ENCODE results near the gene TCERG1L. TPM values are rescaled to one million over a fixed set of nuclear protein-coding genes. Genes with fewer than 3 reads are reported as not detected.

The TCERG1L gene
- total RNA-seq, 2 experiments from 2014 or later, result 0.06 TPM; not detected in 1

GRCh38 chr10:131207584-131208532 lies 103.7 kb downstream of the TCERG1L start:
- H3K9me3 Mint-ChIP-seq, result no peaks in the 10 kb centered on the region
- H3K4me3 Mint-ChIP-seq, result no peak overlapping the region
- intact Hi-C loops (cut with DNase I, micrococcal nuclease), result no loop called here
- H3K9me3 ChIP-seq (ENCODE audit: control insufficient read depth in 1 of 2, insufficient read depth in 1 of 2, low read length in 2 of 2), result peaks cover 0 to 36% of the 10 kb centered on the region in 2 experiments
- no peaks in the 10 kb centered on the region for H3K4me1 Mint-ChIP-seq (ENCODE audit: low read depth)
- no peak for TF ChIP-seq CTCF (IDR thresholded peaks at IDR 0.05)
- ATAC-seq (ENCODE audit: poor library complexity) (no peak), DNase-seq (no peak)
- H3K27ac Mint-ChIP-seq, result no peak overlapping the region
- H3K4me3 ChIP-seq (ENCODE audit: low read length), result no peak overlapping the region
- CTCF ChIA-PET, result no interaction called here
- H3K36me3 ChIP-seq (ENCODE audit: insufficient read depth, low read length), result no peaks in the 10 kb centered on the region
- H3K27me3 Mint-ChIP-seq, result no peaks in the 10 kb centered on the region
- no peaks in the 10 kb centered on the region for H3K27me3 ChIP-seq (ENCODE audit: control insufficient read depth in 1 of 2, insufficient read depth in 2 of 2, low read length in 2 of 2)
- H3K4me1 ChIP-seq (ENCODE audit: insufficient read depth, low read length), result no peaks in the 10 kb centered on the region
- POLR2A ChIA-PET, result no interaction called here
- no peak overlapping the region for H3K27ac ChIP-seq (ENCODE audit: low read depth in 1 of 2, low read length in 2 of 2)
- H3K36me3 Mint-ChIP-seq (ENCODE audit: low read depth), result no peaks in the 10 kb centered on the region

- ChIA-PET POLR2A (no interaction called here), CTCF (no interaction called here)
- H3K9me3 ChIP-seq (ENCODE audit: control insufficient read depth in 1 of 2, insufficient read depth in 1 of 2, low read length in 2 of 2), result peaks cover 0 to 37% of the 10 kb centered on the region in 2 experiments
- no peak overlapping the region for H3K27ac ChIP-seq (ENCODE audit: low read depth in 1 of 2, low read length in 2 of 2)
- no peaks in the 10 kb centered on the region for H3K4me1 ChIP-seq (ENCODE audit: insufficient read depth, low read length)
- no peaks in the 10 kb centered on the region for H3K27me3 ChIP-seq (ENCODE audit: control insufficient read depth in 1 of 2, insufficient read depth in 2 of 2, low read length in 2 of 2)
- TF ChIP-seq CTCF (IDR thresholded peaks at IDR 0.05), result no peak
- H3K4me3 Mint-ChIP-seq, result no peak overlapping the region
- no peaks in the 10 kb centered on the region for H3K27me3 Mint-ChIP-seq
- no peaks in the 10 kb centered on the region for H3K9me3 Mint-ChIP-seq
- no peak for ATAC-seq (ENCODE audit: poor library complexity)
- no peak for DNase-seq
- H3K36me3 ChIP-seq (ENCODE audit: insufficient read depth, low read length), result no peaks in the 10 kb centered on the region
- intact Hi-C loops (cut with DNase I, micrococcal nuclease), result no loop called here
- H3K4me1 Mint-ChIP-seq (ENCODE audit: low read depth), result no peaks in the 10 kb centered on the region
- H3K27ac Mint-ChIP-seq, result no peak overlapping the region
- H3K36me3 Mint-ChIP-seq (ENCODE audit: low read depth), result no peaks in the 10 kb centered on the region
- H3K4me3 ChIP-seq (ENCODE audit: low read length), result no peak overlapping the region
Measured at GRCh38 chr10:131207176-131207575, 104.3 kb downstream of the TCERG1L start.

- ChIA-PET CTCF (no interaction called here), POLR2A (no interaction called here)
- Histone ChIP-seq H3K4me3 (ENCODE audit: low read length) (no peak overlapping the region), H3K36me3 (ENCODE audit: insufficient read depth, low read length) (no peaks in the 10 kb centered on the region), H3K4me1 (ENCODE audit: insufficient read depth, low read length) (no peaks in the 10 kb centered on the region), H3K9me3 (ENCODE audit: control insufficient read depth in 1 of 2, insufficient read depth in 1 of 2, low read length in 2 of 2) (peaks cover 0 to 44% of the 10 kb centered on the region in 2 experiments), H3K27me3 (ENCODE audit: control insufficient read depth in 1 of 2, insufficient read depth in 2 of 2, low read length in 2 of 2) (no peaks in the 10 kb centered on the region), H3K27ac (ENCODE audit: low read depth in 1 of 2, low read length in 2 of 2) (no peak overlapping the region)
- H3K36me3 Mint-ChIP-seq (ENCODE audit: low read depth), result no peaks in the 10 kb centered on the region
- no peak for ATAC-seq (ENCODE audit: poor library complexity)
- no peak overlapping the region for H3K4me3 Mint-ChIP-seq
- intact Hi-C loops (cut with DNase I, micrococcal nuclease), result no loop called here
- no peak for DNase-seq
- no peaks in the 10 kb centered on the region for H3K9me3 Mint-ChIP-seq
- no peaks in the 10 kb centered on the region for H3K27me3 Mint-ChIP-seq
- TF ChIP-seq CTCF (IDR thresholded peaks at IDR 0.05), result no peak
- no peaks in the 10 kb centered on the region for H3K4me1 Mint-ChIP-seq (ENCODE audit: low read depth)
- H3K27ac Mint-ChIP-seq, result no peak overlapping the region
Measured at GRCh38 chr10:131206111-131206995, 105.2 kb downstream of the TCERG1L start.

All from CD4-positive, alpha-beta T cell (primary cell).